ENCODE results near the gene VWC2L.

DNA sequence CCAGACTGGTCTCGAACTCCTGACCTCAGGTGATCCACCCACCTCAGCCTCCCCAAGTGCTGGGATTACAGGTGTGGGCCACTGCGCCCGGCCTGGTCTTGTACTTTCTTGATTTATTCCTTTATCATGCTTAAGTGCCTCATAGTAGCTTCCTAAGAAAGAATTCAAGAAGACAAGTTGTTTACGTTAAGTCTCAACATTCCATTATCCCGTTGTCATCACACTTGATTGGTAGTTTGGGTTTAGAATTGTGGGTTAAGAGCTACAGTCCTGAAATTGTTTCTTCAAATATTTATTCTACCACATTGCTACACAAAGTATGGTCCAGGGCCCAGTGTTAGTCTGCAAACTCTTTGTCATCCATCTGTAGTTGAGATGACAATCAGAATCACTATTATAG, 194.0 kb downstream of the VWC2L start:
- TF ChIP-seq, protein P1, sequence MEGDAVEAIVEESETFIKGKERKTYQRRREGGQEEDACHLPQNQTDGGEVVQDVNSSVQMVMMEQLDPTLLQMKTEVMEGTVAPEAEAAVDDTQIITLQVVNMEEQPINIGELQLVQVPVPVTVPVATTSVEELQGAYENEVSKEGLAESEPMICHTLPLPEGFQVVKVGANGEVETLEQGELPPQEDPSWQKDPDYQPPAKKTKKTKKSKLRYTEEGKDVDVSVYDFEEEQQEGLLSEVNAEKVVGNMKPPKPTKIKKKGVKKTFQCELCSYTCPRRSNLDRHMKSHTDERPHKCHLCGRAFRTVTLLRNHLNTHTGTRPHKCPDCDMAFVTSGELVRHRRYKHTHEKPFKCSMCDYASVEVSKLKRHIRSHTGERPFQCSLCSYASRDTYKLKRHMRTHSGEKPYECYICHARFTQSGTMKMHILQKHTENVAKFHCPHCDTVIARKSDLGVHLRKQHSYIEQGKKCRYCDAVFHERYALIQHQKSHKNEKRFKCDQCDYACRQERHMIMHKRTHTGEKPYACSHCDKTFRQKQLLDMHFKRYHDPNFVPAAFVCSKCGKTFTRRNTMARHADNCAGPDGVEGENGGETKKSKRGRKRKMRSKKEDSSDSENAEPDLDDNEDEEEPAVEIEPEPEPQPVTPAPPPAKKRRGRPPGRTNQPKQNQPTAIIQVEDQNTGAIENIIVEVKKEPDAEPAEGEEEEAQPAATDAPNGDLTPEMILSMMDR (IDR thresholded peaks at IDR 0.05): no peak
- TF ChIP-seq POLR2A (IDR thresholded peaks at IDR 0.05): no peak

All from esophagus squamous epithelium (tissue), 4 donors.